Activated effector memory CD4-positive, alpha-beta T cell treated with Interleukin-2 at 50 U/mL for 16 hours (primary cell): ENCODE results near the gene ALDOA.

ENCODE experiments used
- DNase-seq: peaks from one replicate; pipeline ENCODE4 v3.0.0-alpha.2; 2020

ALDOA gene

GRCh38 chr16:30070490-30070889 is 4.9 kb downstream of the ALDOA start:
- no peak for DNase-seq

- DNase-seq: peak; percentile 81
Observed at GRCh38 chr16:30075503-30076275, 10.1 kb downstream of the ALDOA start, which contains the start of gene PPP4C. TSS of gene PPP4C (plus strand) at chr16:30075994. CDS start at chr16:30076378, 384 bp downstream.

- DNase-seq: peak; percentile 7
Observed at GRCh38 chr16:30076276-30076791, 10.8 kb downstream of the ALDOA start.

GRCh38 chr16:30077656-30078055 is 12.1 kb downstream of the ALDOA start:
- no peak for DNase-seq

GRCh38 chr16:30078744-30079143 is 13.2 kb downstream of the ALDOA start:
- no peak for DNase-seq

- DNase-seq: no peak
Observed at GRCh38 chr16:30079480-30079879, 13.9 kb downstream of the ALDOA start.

- no peak for DNase-seq
Observed at GRCh38 chr16:30082545-30083090, 17.1 kb downstream of the ALDOA start.

- DNase-seq: no peak
Observed at GRCh38 chr16:30083216-30084055, 17.9 kb downstream of the ALDOA start.

GRCh38 chr16:30084096-30084815 is 18.7 kb downstream of the ALDOA start:
- no peak for DNase-seq

GRCh38 chr16:30084816-30085159 is 19.2 kb downstream of the ALDOA start:
- no peak for DNase-seq

GRCh38 chr16:30085247-30085646 is 19.7 kb downstream of the ALDOA start:
- no peak for DNase-seq

- no peak for DNase-seq
Observed at GRCh38 chr16:30085820-30086219, 20.3 kb downstream of the ALDOA start.

- DNase-seq: no peak
Observed at GRCh38 chr16:30086291-30087140, 21.0 kb downstream of the ALDOA start.

- DNase-seq: no peak
Observed at GRCh38 chr16:30087181-30087898, 21.8 kb downstream of the ALDOA start.

- no peak for DNase-seq
Observed at GRCh38 chr16:30088237-30088831, 22.8 kb downstream of the ALDOA start.

GRCh38 chr16:30088832-30089624 is 23.5 kb downstream of the ALDOA start:
- DNase-seq: no peak

GRCh38 chr16:30090610-30091331 is 25.2 kb downstream of the ALDOA start:
- DNase-seq: no peak

- peak; percentile 89 for DNase-seq
Observed at GRCh38 chr16:30091474-30092372, 26.2 kb downstream of the ALDOA start, which contains the start of gene TBX6. TSS of gene TBX6 (minus strand) at chr16:30091924. CDS start at chr16:30091193, 731 bp downstream.
